CD4-positive, alpha-beta memory T cell (primary cell): ENCODE measurements around the gene TPRN. TPM values are rescaled to one million over a fixed set of nuclear protein-coding genes. Genes with fewer than 3 reads are reported as not detected.

Experiments
- CTCF ChIA-PET: fragments of 350-600 bp; sonication (Branson Sonifier 250); formaldehyde crosslinking; loops from one replicate; lab custom pipeline; 2021; ENCODE audit warnings: inconsistent platforms; ENCODE audit not compliant: partially characterized antibody; lab: Charles Lee
- POLR2A ChIA-PET: fragments of 350-600 bp; sonication (Branson Sonifier 250); formaldehyde crosslinking; loops from one replicate; lab custom pipeline; 2021; ENCODE audit not compliant: partially characterized antibody; lab: Charles Lee
- DNase-seq, 5 donors: peaks; one replicate each; pipeline versions ENCODE4 v3.0.0 to v3.0.0-alpha.2; 2020 to 2022; ENCODE audit warnings: mixed read lengths in 1 of 5
- H3K27ac ChIP-seq: one replicate; pipeline ENCODE4 v1.7.0; 2013; ENCODE audit warnings: low read depth, low read length
- H3K27me3 ChIP-seq: 2 replicates; pipeline ENCODE4 v1.7.0; 2013; ENCODE audit warnings: mild to moderate bottlenecking, low read length, moderate library complexity; ENCODE audit not compliant: insufficient read depth
- H3K36me3 ChIP-seq: 2 replicates; pipeline ENCODE4 v1.7.0; 2013; ENCODE audit warnings: mild to moderate bottlenecking, low read length, moderate library complexity; ENCODE audit not compliant: insufficient read depth
- H3K4me1 ChIP-seq: 2 replicates; pipeline ENCODE4 v1.7.0; 2013; ENCODE audit warnings: mild to moderate bottlenecking, low read length, moderate library complexity; ENCODE audit not compliant: insufficient read depth
- H3K4me3 ChIP-seq, 2 donors: one replicate each; pipeline ENCODE4 v1.7.0; 2013; ENCODE audit warnings: low read length in 2 of 2, mild to moderate bottlenecking in 1 of 2
- H3K9me3 ChIP-seq, 2 donors: one replicate each; pipeline ENCODE4 v1.7.0; 2013; ENCODE audit warnings: low read length in 2 of 2, control low read depth in 1 of 2; ENCODE audit not compliant: control insufficient read depth in 1 of 2
- H3K27ac Mint-ChIP-seq, 7 donors: one replicate each; pipeline ENCODE4 v1.8.0; 2020 to 2021; ENCODE audit warnings: mixed read lengths in 7 of 7, mild to moderate bottlenecking in 6 of 7, inconsistent platforms in 3 of 7, moderate library complexity in 3 of 7
- H3K27me3 Mint-ChIP-seq, 2 donors: one replicate each; pipeline ENCODE4 v1.8.0; 2020 to 2021; ENCODE audit warnings: mixed read lengths in 2 of 2
- H3K36me3 Mint-ChIP-seq, 2 donors: one replicate each; pipeline ENCODE4 v1.8.0; 2020 to 2021; ENCODE audit warnings: mixed read lengths in 2 of 2, inconsistent platforms in 1 of 2, mild to moderate bottlenecking in 1 of 2
- H3K4me1 Mint-ChIP-seq, 4 donors: one replicate each; pipeline ENCODE4 v1.8.0; 2020 to 2021; ENCODE audit warnings: mixed read lengths in 4 of 4, mild to moderate bottlenecking in 1 of 4
- H3K4me3 Mint-ChIP-seq, 8 donors: one replicate each; pipeline ENCODE4 v1.8.0; 2020 to 2021; ENCODE audit warnings: mixed read lengths in 8 of 8, mild to moderate bottlenecking in 7 of 8, moderate library complexity in 6 of 8, inconsistent platforms in 3 of 8
- H3K9me3 Mint-ChIP-seq, 8 donors: one replicate each; pipeline ENCODE4 v1.8.0; 2020 to 2021; ENCODE audit warnings: mixed read lengths in 8 of 8, mild to moderate bottlenecking in 5 of 8, inconsistent platforms in 3 of 8, moderate library complexity in 1 of 8
- intact Hi-C: fragments of 100-400 bp; cut with micrococcal nuclease; formaldehyde crosslinking; loops from one replicate; pipeline ENCODE4 v1.15.1; 2023
- polyA plus RNA-seq, 2 donors: library from polyadenylated mRNA; unstranded; fragments of 300-500 nt; fragmentation: Illumina TruSeq; gene quantifications; one replicate each; pipeline ENCODE4 v1.2.3, GENCODE V29; 2021
- total RNA-seq, 2 experiments: library from RNA; stranded (reverse); gene quantifications; one replicate each; pipeline ENCODE4 v1.2.3, GENCODE V29; 2021

The TPRN gene
- total and polyA plus RNA-seq, 4 experiments from 2014 or later = 0.27 to 8.6 (median 4.5) TPM

DNA sequence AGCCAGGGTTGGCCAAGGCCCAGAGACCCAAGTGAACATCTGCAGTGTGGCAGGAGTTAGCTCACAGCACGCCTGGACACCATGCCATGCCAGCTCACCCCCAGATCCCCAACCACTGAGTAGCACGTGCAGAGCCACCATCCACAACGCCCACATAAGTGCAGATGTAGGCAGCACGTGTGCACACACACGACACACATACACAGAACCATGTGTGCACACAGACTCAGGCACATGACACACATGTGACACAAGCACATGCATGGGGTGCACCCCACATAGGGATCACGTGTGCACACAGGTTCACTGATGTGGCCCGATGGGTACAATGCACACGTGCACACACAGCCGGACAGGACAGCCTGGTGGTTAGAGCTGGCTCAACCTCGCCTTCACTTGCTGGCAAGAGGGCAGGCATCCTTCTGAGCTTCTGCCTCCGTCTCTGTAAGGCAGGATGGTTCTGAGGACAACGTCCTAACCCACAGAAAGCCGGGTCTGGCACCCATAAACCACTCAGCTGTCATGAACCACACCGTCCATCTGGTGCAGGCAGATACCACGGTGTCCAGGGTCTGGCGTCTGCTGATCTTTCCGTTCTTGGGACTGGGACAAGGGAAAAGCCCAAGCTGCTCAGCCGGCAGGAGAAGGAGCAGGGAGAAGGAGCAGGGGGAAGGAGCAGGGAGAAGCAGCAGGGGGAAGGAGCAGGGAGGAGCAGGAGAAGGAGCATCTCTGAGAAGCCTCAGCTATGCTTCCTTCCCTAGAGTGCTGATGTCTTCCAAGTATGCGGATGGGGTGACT lies 42.7 kb downstream of the TPRN start:
- Mint-ChIP-seq H3K36me3 (no peaks in the 10 kb centered on the region), H3K4me3 (peak overlapping the region in 2 of 8 donors; percentile 23 to 25), H3K27ac (peak overlapping the region in 3 of 7 donors; percentile 7 to 59 (median 10)), H3K4me1 (peaks cover 6 to 22% (median 16%) of the 10 kb centered on the region in 4 donors), H3K9me3 (no peaks in the 10 kb centered on the region), H3K27me3 (peaks cover 6 to 33% of the 10 kb centered on the region in 2 donors)
- no peak for DNase-seq
- Histone ChIP-seq H3K9me3 (no peaks in the 10 kb centered on the region), H3K36me3 (no peaks in the 10 kb centered on the region), H3K4me3 (no peak overlapping the region), H3K4me1 (peaks cover 19% of the 10 kb centered on the region), H3K27ac (no peak overlapping the region), H3K27me3 (peaks cover 9% of the 10 kb centered on the region)
- POLR2A ChIA-PET = interaction anchor here (1.3 to 1.7 kb wide), 2 partner anchors 28 to 83 kb away, joined by 3 to 4 read pairs; partner anchors contain the start of gene TUBB4B
- CTCF ChIA-PET = interaction anchor here (1.4 kb wide), 1 partner anchor 31 kb away, joined by 3 read pairs; no protein-coding TSS in a partner anchor
- intact Hi-C loops = no loop called here

DNA sequence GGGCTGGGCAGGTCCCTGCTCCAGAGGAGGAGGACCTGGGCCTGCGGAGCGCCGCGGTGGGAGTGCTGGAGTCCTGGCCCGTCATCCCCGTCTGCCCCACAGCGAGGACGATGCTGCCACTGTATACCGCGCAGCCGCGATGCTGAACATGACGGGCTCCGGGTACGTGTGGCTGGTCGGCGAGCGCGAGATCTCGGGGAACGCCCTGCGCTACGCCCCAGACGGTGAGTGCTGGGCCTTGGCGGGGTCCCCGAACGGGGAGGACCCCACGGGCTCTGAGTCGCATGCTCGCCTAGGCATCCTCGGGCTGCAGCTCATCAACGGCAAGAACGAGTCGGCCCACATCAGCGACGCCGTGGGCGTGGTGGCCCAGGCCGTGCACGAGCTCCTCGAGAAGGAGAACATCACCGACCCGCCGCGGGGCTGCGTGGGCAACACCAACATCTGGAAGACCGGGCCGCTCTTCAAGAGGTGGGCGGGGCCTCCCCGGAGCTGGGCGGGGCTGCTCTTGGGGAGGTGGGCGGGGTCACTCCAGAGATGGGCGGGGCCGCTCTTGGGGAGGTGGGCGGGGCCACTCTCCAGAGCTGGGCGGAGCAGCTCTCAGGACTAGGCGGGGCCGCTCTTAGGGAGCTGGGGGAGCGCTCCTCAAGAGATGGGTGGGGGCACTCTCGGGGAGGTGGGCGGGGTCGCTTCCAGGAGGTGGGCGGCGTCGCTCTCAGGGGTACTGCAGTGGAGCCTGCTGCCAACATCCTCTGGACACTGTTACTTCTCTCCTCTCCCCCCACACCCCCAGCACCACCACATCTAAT lies 43.8 kb downstream of the TPRN start:
- DNase-seq = peak; percentile 31 to 59 (median 44)
- peak overlapping the region in 1 of 7 donors; percentile 59 for H3K27ac Mint-ChIP-seq
- H3K27ac ChIP-seq = no peak overlapping the region
- ChIA-PET POLR2A (interaction anchor here (0.6 to 1.7 kb wide), 4 partner anchors 14 to 84 kb away, joined by 3 to 4 read pairs (median 3); partner anchors contain the start of gene TUBB4B), CTCF (interaction anchor here (1.4 kb wide), 1 partner anchor 33 kb away, joined by 3 read pairs; no protein-coding TSS in a partner anchor)
- peaks cover 19% of the 10 kb centered on the region for H3K4me1 ChIP-seq
- H3K9me3 ChIP-seq = no peaks in the 10 kb centered on the region
- H3K9me3 Mint-ChIP-seq = no peaks in the 10 kb centered on the region
- no peaks in the 10 kb centered on the region for H3K36me3 Mint-ChIP-seq
- H3K27me3 ChIP-seq = peaks cover 9% of the 10 kb centered on the region
- peaks cover 6 to 32% of the 10 kb centered on the region in 2 donors for H3K27me3 Mint-ChIP-seq
- H3K4me3 ChIP-seq = peak overlapping the region in 1 of 2 donors; percentile 44
- no peaks in the 10 kb centered on the region for H3K36me3 ChIP-seq
- intact Hi-C loops = no loop called here
- H3K4me3 Mint-ChIP-seq = peak overlapping the region in 7 of 8 donors; percentile 38 to 72 (median 54)
- peaks cover 6 to 22% (median 16%) of the 10 kb centered on the region in 4 donors for H3K4me1 Mint-ChIP-seq

DNA sequence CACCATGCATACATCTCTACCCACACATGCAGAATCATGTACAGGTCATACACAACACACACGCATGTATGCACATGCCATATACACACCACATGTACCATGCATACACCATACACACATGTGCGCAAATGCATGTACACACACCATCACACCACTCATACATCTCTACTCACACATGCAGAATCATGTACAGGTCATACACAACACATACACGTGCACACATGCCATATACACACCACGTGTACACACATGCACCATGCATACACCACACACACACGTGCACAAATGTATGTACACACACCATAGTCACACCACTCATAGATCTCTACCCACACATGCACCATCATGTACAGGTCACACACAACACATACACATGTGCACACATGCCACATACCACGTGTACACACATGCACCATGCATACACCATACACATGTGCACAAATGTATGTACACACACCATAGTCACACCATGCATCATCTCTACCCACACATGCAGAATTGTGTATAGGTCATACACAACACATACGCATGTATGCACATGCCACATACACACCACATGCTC lies 47.6 kb downstream of the TPRN start:
- no peaks in the 10 kb centered on the region for H3K27me3 ChIP-seq
- Mint-ChIP-seq H3K4me1 (peaks cover 2 to 16% (median 5%) of the 10 kb centered on the region in 4 donors), H3K9me3 (no peaks in the 10 kb centered on the region), H3K27ac (no peak overlapping the region), H3K36me3 (no peaks in the 10 kb centered on the region), H3K4me3 (no peak overlapping the region), H3K27me3 (peaks cover under 1 to 15% of the 10 kb centered on the region in 2 donors)
- CTCF ChIA-PET = no interaction called here
- no peak overlapping the region for H3K4me3 ChIP-seq
- no peak for DNase-seq
- POLR2A ChIA-PET = no interaction called here
- no peaks in the 10 kb centered on the region for H3K9me3 ChIP-seq
- H3K36me3 ChIP-seq = no peaks in the 10 kb centered on the region
- intact Hi-C loops = no loop called here
- H3K4me1 ChIP-seq = peaks cover 13% of the 10 kb centered on the region
- no peak overlapping the region for H3K27ac ChIP-seq

GRCh38 chr9:137150617-137151457 lies 49.7 kb downstream of the TPRN start:
- H3K4me3 ChIP-seq = no peak overlapping the region
- intact Hi-C loops = no loop called here
- ChIA-PET CTCF (no interaction called here), POLR2A (no interaction called here)
- no peak overlapping the region for H3K4me3 Mint-ChIP-seq
- peaks cover 0 to 8% (median 0%) of the 10 kb centered on the region in 4 donors for H3K4me1 Mint-ChIP-seq
- H3K4me1 ChIP-seq = no peaks in the 10 kb centered on the region
- H3K27me3 ChIP-seq = no peaks in the 10 kb centered on the region
- peak in 1 of 5 donors; percentile 34 for DNase-seq
- no peaks in the 10 kb centered on the region for H3K36me3 ChIP-seq
- peaks cover 3 to 9% of the 10 kb centered on the region in 2 donors for H3K27me3 Mint-ChIP-seq
- H3K36me3 Mint-ChIP-seq = no peaks in the 10 kb centered on the region
- no peaks in the 10 kb centered on the region for H3K9me3 ChIP-seq
- peak overlapping the region in 2 of 7 donors; percentile 58 to 62 for H3K27ac Mint-ChIP-seq
- H3K9me3 Mint-ChIP-seq = no peaks in the 10 kb centered on the region
- no peak overlapping the region for H3K27ac ChIP-seq

GRCh38 chr9:137149942-137150616 lies 50.5 kb downstream of the TPRN start:
- H3K27me3 Mint-ChIP-seq = peaks cover 3 to 6% of the 10 kb centered on the region in 2 donors
- Histone ChIP-seq H3K27ac (no peak overlapping the region), H3K4me1 (no peaks in the 10 kb centered on the region), H3K27me3 (no peaks in the 10 kb centered on the region), H3K9me3 (no peaks in the 10 kb centered on the region), H3K36me3 (no peaks in the 10 kb centered on the region), H3K4me3 (no peak overlapping the region)
- DNase-seq = peak in 1 of 5 donors; percentile 18
- H3K27ac Mint-ChIP-seq = no peak overlapping the region
- H3K4me1 Mint-ChIP-seq = peaks cover 0 to 8% (median 0%) of the 10 kb centered on the region in 4 donors
- CTCF ChIA-PET = no interaction called here
- no peak overlapping the region for H3K4me3 Mint-ChIP-seq
- no peaks in the 10 kb centered on the region for H3K36me3 Mint-ChIP-seq
- POLR2A ChIA-PET = no interaction called here
- intact Hi-C loops = no loop called here
- H3K9me3 Mint-ChIP-seq = no peaks in the 10 kb centered on the region

DNA sequence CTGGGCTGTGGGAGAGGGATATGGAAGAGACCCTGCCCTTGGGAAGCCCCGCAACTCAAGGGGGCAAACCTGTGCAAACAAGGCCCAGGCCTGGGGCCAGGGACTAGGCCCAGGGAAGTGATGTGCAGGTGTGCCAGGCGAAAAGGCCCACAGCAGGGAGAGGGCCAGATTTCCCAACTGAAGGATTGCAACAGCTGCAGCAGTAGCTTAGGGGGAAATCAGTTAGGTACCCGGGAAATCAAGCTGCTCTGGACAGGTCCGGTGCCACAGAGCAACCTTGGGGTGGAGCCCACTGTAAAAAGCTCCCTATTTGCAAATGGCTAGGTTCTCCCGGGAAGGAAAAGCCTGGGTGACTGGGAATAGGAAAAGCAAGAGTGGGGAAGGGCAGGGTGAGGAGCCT lies 51.2 kb downstream of the TPRN start:
- intact Hi-C loops = no loop called here
- Histone ChIP-seq H3K9me3 (no peaks in the 10 kb centered on the region), H3K36me3 (no peaks in the 10 kb centered on the region), H3K4me1 (no peaks in the 10 kb centered on the region), H3K4me3 (no peak overlapping the region), H3K27me3 (no peaks in the 10 kb centered on the region), H3K27ac (no peak overlapping the region)
- H3K27ac Mint-ChIP-seq = no peak overlapping the region
- ChIA-PET POLR2A (no interaction called here), CTCF (interaction anchor here (0.7 kb wide), 1 partner anchor 78 kb away, joined by 3 read pairs; the partner anchor contains the start of gene RNF224)
- peaks cover 3% of the 10 kb centered on the region in 2 donors for H3K27me3 Mint-ChIP-seq
- H3K4me3 Mint-ChIP-seq = no peak overlapping the region
- no peaks in the 10 kb centered on the region for H3K9me3 Mint-ChIP-seq
- no peaks in the 10 kb centered on the region for H3K36me3 Mint-ChIP-seq
- H3K4me1 Mint-ChIP-seq = peaks cover 0 to 8% (median 0%) of the 10 kb centered on the region in 4 donors
- DNase-seq = peak in 1 of 5 donors; percentile 14
